ENCODE data around the gene ST8SIA2. TPM values are rescaled to one million over a fixed set of nuclear protein-coding genes. Genes with fewer than 3 reads are reported as not detected.

The ST8SIA2 gene
- polyA plus RNA-seq, 1 donor from 2014 or later: 24.0 TPM

GRCh38 chr15:92365906-92366305 lies 27.8 kb upstream of the ST8SIA2 start:
- no peaks in the 10 kb centered on the region for H3K9me2 ChIP-seq (ENCODE audit: insufficient read depth, low read length)
- H3K79me2 ChIP-seq (replicated peaks; ENCODE audit: insufficient read depth, low read length): no peaks in the 10 kb centered on the region
- H3K4me2 ChIP-seq (ENCODE audit: low read length): no peak overlapping the region
- H3F3A ChIP-seq (ENCODE audit: insufficient read depth, low read length, poor library complexity, severe bottlenecking): no peaks in the 10 kb centered on the region
- no peak overlapping the region for H3K9ac ChIP-seq (ENCODE audit: low read length)
- H3K27me3 ChIP-seq (ENCODE audit: insufficient read depth, low read depth, low read length): no peaks in the 10 kb centered on the region
- H2AFZ ChIP-seq (ENCODE audit: low read depth, low read length): no peak overlapping the region
- TF ChIP-seq TAF1 (IDR thresholded peaks at IDR 0.05; ENCODE audit: low read depth) (no peak), RAD21 (conservative IDR thresholded peaks at IDR 0.05) (no peak), EZH2 (IDR thresholded peaks at IDR 0.05; ENCODE audit: borderline replicate concordance, insufficient read depth, low read length, poor library complexity, severe bottlenecking) (no peak), REST (IDR thresholded peaks at IDR 0.05; ENCODE audit: borderline replicate concordance) (no peak), EP300 (conservative IDR thresholded peaks at IDR 0.05; ENCODE audit: poor library complexity, severe bottlenecking) (no peak), SMC3 (conservative IDR thresholded peaks at IDR 0.05; ENCODE audit: poor library complexity) (no peak), POLR2AphosphoS5 (IDR thresholded peaks at IDR 0.05) (no peak), MXI1 (conservative IDR thresholded peaks at IDR 0.05; ENCODE audit: poor library complexity, severe bottlenecking) (no peak)
- no peaks in the 10 kb centered on the region for H3K9me3 ChIP-seq (ENCODE audit: low read length)
- H4K20me1 ChIP-seq (ENCODE audit: insufficient read depth): no peaks in the 10 kb centered on the region
- H3K27ac ChIP-seq (ENCODE audit: low read length): no peak overlapping the region
- H3K4me3 ChIP-seq (ENCODE audit: low read length): no peak overlapping the region
- no peaks in the 10 kb centered on the region for H3K36me3 ChIP-seq (ENCODE audit: insufficient read depth, low read length)

- Histone ChIP-seq H3K27ac (ENCODE audit: low read length) (no peak overlapping the region), H3F3A (ENCODE audit: insufficient read depth, low read length, poor library complexity, severe bottlenecking) (no peaks in the 10 kb centered on the region), H3K36me3 (ENCODE audit: insufficient read depth, low read length) (no peaks in the 10 kb centered on the region), H3K27me3 (ENCODE audit: insufficient read depth, low read depth, low read length) (no peaks in the 10 kb centered on the region), H3K4me3 (ENCODE audit: low read length) (no peak overlapping the region), H4K20me1 (ENCODE audit: insufficient read depth) (no peaks in the 10 kb centered on the region), H3K9me3 (ENCODE audit: low read length) (no peaks in the 10 kb centered on the region), H3K9ac (ENCODE audit: low read length) (no peak overlapping the region), H3K79me2 (replicated peaks; ENCODE audit: insufficient read depth, low read length) (no peaks in the 10 kb centered on the region), H2AFZ (ENCODE audit: low read depth, low read length) (no peak overlapping the region), H3K4me2 (ENCODE audit: low read length) (no peak overlapping the region), H3K9me2 (ENCODE audit: insufficient read depth, low read length) (no peaks in the 10 kb centered on the region)
- TF ChIP-seq EZH2 (IDR thresholded peaks at IDR 0.05; ENCODE audit: borderline replicate concordance, insufficient read depth, low read length, poor library complexity, severe bottlenecking) (no peak), RAD21 (conservative IDR thresholded peaks at IDR 0.05) (no peak), REST (IDR thresholded peaks at IDR 0.05; ENCODE audit: borderline replicate concordance) (no peak), POLR2AphosphoS5 (IDR thresholded peaks at IDR 0.05) (no peak), CTCF (IDR thresholded peaks at IDR 0.05; ENCODE audit: poor library complexity, severe bottlenecking) (no peak), TAF1 (IDR thresholded peaks at IDR 0.05; ENCODE audit: low read depth) (no peak), EP300 (conservative IDR thresholded peaks at IDR 0.05; ENCODE audit: poor library complexity, severe bottlenecking) (no peak), SMC3 (conservative IDR thresholded peaks at IDR 0.05; ENCODE audit: poor library complexity) (no peak), MXI1 (conservative IDR thresholded peaks at IDR 0.05; ENCODE audit: poor library complexity, severe bottlenecking) (no peak)
Measured at GRCh38 chr15:92366381-92366780, 27.3 kb upstream of the ST8SIA2 start.

Measured in neural cell (in vitro differentiated cells).